Measurements from ENCODE around the gene ITGA11.

The ITGA11 gene

DNA sequence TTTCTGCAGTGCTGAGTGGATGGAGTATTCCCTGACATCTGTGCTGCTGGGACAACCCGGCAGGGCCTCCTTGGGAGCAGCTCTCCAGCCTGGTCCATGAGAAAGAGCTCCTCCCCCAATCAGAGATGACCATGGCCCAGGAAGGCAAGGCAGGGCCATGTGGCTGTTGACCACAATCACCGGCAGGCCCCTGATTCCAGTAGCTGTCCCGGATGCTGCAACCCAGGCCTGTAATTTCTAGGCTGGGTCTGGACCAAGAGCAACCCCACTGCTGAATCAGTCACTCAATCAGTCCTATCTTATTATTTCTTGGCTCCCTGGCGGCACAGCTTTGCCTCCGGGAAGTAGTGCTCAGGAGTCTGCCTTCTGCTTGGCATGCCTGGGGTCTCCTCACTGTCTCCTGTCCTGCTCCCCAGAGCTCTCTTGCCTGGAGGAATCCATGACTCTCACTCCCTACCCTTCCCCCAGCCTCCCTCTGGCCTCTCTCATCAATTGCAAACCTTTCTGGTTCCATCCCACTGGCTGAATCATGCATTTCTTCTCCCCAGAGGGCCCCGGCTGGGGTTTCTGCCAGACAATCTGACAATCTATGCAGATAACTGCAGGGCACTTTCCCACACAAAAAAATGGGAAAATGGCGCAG lies 32.6 kb upstream of the ITGA11 start:
- H3K36me3 ChIP-seq (ENCODE audit: insufficient read depth, insufficient read length, low read length), result no peaks in the 10 kb centered on the region
- TF ChIP-seq ZNF274 (IDR thresholded peaks at IDR 0.05; ENCODE audit: low read depth, low read length) (no peak), SUZ12 (IDR thresholded peaks at IDR 0.05; ENCODE audit: extremely low read depth, insufficient read depth, insufficient read length) (no peak), YY1 (IDR thresholded peaks at IDR 0.05; ENCODE audit: insufficient read depth, insufficient read length) (no peak)
- peaks cover 6% of the 10 kb centered on the region for H3K4me1 ChIP-seq (ENCODE audit: insufficient read depth, insufficient read length)
- H3K4me3 ChIP-seq (ENCODE audit: insufficient read length, low read depth), result no peak overlapping the region
- H3K9ac ChIP-seq (ENCODE audit: insufficient read length, low read depth), result no peak overlapping the region
- no peak for DNase-seq (ENCODE audit: low read depth, low spot score)
- peaks cover 11% of the 10 kb centered on the region; the same call in 1 of the 2 replicates for H3K9me3 ChIP-seq (ENCODE audit: insufficient read depth, low read length)
- no peaks in the 10 kb centered on the region for H3K27me3 ChIP-seq (ENCODE audit: insufficient read depth, insufficient read length)

DNA sequence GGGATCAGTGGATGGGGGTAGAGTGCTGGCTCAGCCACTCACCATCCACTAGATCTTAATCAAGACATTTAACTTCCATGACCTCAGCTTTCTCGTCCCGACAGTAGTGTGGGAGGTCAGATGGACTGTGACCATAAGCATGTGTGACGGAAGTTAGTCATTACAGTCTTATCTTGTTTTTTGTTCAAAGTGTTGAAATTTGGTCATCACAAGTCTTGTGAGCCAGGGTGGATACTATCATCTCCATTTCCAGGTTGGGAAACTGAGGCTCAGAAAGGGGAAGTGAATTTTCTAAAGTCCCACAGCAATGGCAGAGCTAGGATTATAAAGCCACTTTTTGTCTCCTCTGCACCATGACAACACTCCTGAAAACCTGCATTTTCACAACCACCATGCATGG lies 32.0 kb upstream of the ITGA11 start:
- Histone ChIP-seq H3K27me3 (ENCODE audit: insufficient read depth, insufficient read length) (no peaks in the 10 kb centered on the region), H3K4me3 (ENCODE audit: insufficient read length, low read depth) (no peak overlapping the region), H3K9ac (ENCODE audit: insufficient read length, low read depth) (no peak overlapping the region), H3K4me1 (ENCODE audit: insufficient read depth, insufficient read length) (peaks cover 6% of the 10 kb centered on the region), H3K9me3 (ENCODE audit: insufficient read depth, low read length) (peaks cover 11% of the 10 kb centered on the region; the same call in 1 of the 2 replicates), H3K36me3 (ENCODE audit: insufficient read depth, insufficient read length, low read length) (no peaks in the 10 kb centered on the region)
- DNase-seq (ENCODE audit: low read depth, low spot score), result no peak
- TF ChIP-seq SUZ12 (IDR thresholded peaks at IDR 0.05; ENCODE audit: extremely low read depth, insufficient read depth, insufficient read length) (no peak), ZNF274 (IDR thresholded peaks at IDR 0.05; ENCODE audit: low read depth, low read length) (no peak), YY1 (IDR thresholded peaks at IDR 0.05; ENCODE audit: insufficient read depth, insufficient read length) (no peak)

DNA sequence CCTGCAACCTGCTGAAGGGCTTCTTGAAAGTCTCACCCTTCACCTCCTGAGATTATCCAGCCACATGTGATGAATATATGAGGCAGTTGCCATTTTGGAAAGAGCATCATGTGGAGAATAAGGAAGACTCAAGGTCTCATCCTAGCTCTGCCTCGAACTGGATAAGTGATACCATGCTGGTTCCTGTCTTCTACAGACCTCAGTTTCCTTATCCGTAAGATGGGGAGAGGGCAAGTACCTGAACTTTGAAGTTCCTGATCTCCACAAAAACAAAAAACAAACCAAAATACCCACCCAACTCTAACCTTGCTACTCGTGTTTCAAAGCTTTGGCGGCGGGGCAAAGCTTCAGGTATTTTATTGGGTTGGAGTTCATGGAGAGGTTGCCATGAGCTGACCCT lies 31.5 kb upstream of the ITGA11 start:
- TF ChIP-seq YY1 (IDR thresholded peaks at IDR 0.05; ENCODE audit: insufficient read depth, insufficient read length), result no peak
- no peak for TF ChIP-seq ZNF274 (IDR thresholded peaks at IDR 0.05; ENCODE audit: low read depth, low read length)
- TF ChIP-seq SUZ12 (IDR thresholded peaks at IDR 0.05; ENCODE audit: extremely low read depth, insufficient read depth, insufficient read length), result no peak
- no peaks in the 10 kb centered on the region for H3K36me3 ChIP-seq (ENCODE audit: insufficient read depth, insufficient read length, low read length)

DNA sequence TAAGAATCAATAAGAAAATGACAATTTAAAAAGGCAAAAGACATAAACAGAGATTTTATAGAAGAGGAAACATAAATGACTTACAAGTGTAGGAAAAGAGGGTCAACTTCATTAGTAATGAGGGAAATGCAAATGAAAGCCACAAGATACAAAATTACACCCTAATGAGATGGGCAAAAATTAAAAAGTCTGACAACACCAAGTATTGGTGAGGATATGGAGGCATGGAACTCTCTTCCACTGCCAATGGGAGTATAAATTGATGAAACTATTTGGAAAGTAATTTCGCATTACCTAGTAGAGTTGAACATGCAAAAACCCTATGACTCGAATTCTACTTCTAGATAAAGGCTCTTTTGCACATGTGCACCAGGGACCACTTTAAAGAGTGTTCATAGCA lies 28.2 kb upstream of the ITGA11 start:
- H3K9me3 ChIP-seq (ENCODE audit: insufficient read depth, low read length), result peaks cover 5% of the 10 kb centered on the region; the same call in 1 of the 2 replicates
- TF ChIP-seq YY1 (IDR thresholded peaks at IDR 0.05; ENCODE audit: insufficient read depth, insufficient read length) (no peak), SUZ12 (IDR thresholded peaks at IDR 0.05; ENCODE audit: extremely low read depth, insufficient read depth, insufficient read length) (no peak), ZNF274 (IDR thresholded peaks at IDR 0.05; ENCODE audit: low read depth, low read length) (no peak)
- no peak for DNase-seq (ENCODE audit: low read depth, low spot score)
- no peaks in the 10 kb centered on the region for H3K36me3 ChIP-seq (ENCODE audit: insufficient read depth, insufficient read length, low read length)
- H3K4me3 ChIP-seq (ENCODE audit: insufficient read length, low read depth), result no peak overlapping the region
- no peaks in the 10 kb centered on the region for H3K27me3 ChIP-seq (ENCODE audit: insufficient read depth, insufficient read length)
- H3K4me1 ChIP-seq (ENCODE audit: insufficient read depth, insufficient read length), result peaks cover 5% of the 10 kb centered on the region
- H3K9ac ChIP-seq (ENCODE audit: insufficient read length, low read depth), result no peak overlapping the region

More for the DNA sequence above, 31.5 kb upstream of the ITGA11 start:
- Histone ChIP-seq H3K9ac (ENCODE audit: insufficient read length, low read depth) (no peak overlapping the region), H3K9me3 (ENCODE audit: insufficient read depth, low read length) (peaks cover 11% of the 10 kb centered on the region; the same call in 1 of the 2 replicates), H3K4me1 (ENCODE audit: insufficient read depth, insufficient read length) (peaks cover 6% of the 10 kb centered on the region), H3K4me3 (ENCODE audit: insufficient read length, low read depth) (no peak overlapping the region), H3K27me3 (ENCODE audit: insufficient read depth, insufficient read length) (no peaks in the 10 kb centered on the region)
- DNase-seq (ENCODE audit: low read depth, low spot score), result no peak

DNA sequence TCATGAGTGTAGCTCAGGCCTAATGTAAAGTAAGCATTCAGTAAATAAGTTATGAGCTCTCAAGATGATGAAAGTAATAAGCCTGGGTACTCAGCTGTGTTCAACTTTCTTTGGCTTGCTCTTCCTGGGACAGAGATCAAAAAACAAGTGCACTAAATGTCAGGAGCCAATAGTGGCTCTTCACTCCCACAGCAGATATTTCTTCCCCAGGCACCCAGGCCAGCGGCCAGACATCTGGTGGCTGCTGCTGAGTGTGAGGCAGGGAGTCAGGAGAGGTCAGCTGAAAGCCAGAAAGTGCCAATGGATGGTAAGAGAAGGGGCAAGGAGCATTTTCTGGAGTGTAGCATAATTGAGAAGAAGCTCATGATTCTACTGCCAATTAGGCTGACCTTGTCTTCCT lies 18.2 kb upstream of the ITGA11 start:
- H3K9ac ChIP-seq (ENCODE audit: insufficient read length, low read depth), result no peak overlapping the region
- no peak for DNase-seq (ENCODE audit: low read depth, low spot score)
- H3K4me1 ChIP-seq (ENCODE audit: insufficient read depth, insufficient read length), result no peaks in the 10 kb centered on the region
- H3K9me3 ChIP-seq (ENCODE audit: insufficient read depth, low read length), result no peaks in the 10 kb centered on the region
- TF ChIP-seq ZNF274 (IDR thresholded peaks at IDR 0.05; ENCODE audit: low read depth, low read length), result no peak
- no peak for TF ChIP-seq SUZ12 (IDR thresholded peaks at IDR 0.05; ENCODE audit: extremely low read depth, insufficient read depth, insufficient read length)
- no peak for TF ChIP-seq YY1 (IDR thresholded peaks at IDR 0.05; ENCODE audit: insufficient read depth, insufficient read length)
- no peaks in the 10 kb centered on the region for H3K27me3 ChIP-seq (ENCODE audit: insufficient read depth, insufficient read length)
- H3K36me3 ChIP-seq (ENCODE audit: insufficient read depth, insufficient read length, low read length), result no peaks in the 10 kb centered on the region
- no peak overlapping the region for H3K4me3 ChIP-seq (ENCODE audit: insufficient read length, low read depth)

DNA sequence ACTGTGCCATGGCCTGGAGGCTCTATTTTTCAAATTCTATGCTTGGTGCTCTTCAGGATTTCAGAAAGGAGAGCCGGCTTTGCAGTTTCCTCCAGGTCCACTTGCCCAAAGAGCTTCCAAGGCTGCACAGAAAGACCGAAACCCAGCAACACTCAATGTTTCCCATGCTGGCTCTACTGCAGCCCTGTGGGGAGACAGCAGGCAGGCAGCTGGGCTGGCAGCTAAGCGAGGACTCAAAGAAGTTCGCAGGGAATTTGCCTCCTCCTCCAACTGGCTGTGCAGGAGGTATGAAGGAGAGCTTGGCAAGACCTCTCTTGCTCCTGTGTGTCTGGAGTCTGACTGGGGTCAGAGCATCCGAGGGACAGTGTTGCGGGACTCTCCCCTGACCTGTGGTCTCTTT lies 17.4 kb upstream of the ITGA11 start:
- Histone ChIP-seq H3K9me3 (ENCODE audit: insufficient read depth, low read length) (no peaks in the 10 kb centered on the region), H3K4me3 (ENCODE audit: insufficient read length, low read depth) (no peak overlapping the region), H3K9ac (ENCODE audit: insufficient read length, low read depth) (no peak overlapping the region), H3K27me3 (ENCODE audit: insufficient read depth, insufficient read length) (no peaks in the 10 kb centered on the region), H3K36me3 (ENCODE audit: insufficient read depth, insufficient read length, low read length) (no peaks in the 10 kb centered on the region), H3K4me1 (ENCODE audit: insufficient read depth, insufficient read length) (no peaks in the 10 kb centered on the region)
- TF ChIP-seq SUZ12 (IDR thresholded peaks at IDR 0.05; ENCODE audit: extremely low read depth, insufficient read depth, insufficient read length), result no peak
- no peak for TF ChIP-seq YY1 (IDR thresholded peaks at IDR 0.05; ENCODE audit: insufficient read depth, insufficient read length)
- TF ChIP-seq ZNF274 (IDR thresholded peaks at IDR 0.05; ENCODE audit: low read depth, low read length), result no peak
- DNase-seq (ENCODE audit: low read depth, low spot score), result no peak

DNA sequence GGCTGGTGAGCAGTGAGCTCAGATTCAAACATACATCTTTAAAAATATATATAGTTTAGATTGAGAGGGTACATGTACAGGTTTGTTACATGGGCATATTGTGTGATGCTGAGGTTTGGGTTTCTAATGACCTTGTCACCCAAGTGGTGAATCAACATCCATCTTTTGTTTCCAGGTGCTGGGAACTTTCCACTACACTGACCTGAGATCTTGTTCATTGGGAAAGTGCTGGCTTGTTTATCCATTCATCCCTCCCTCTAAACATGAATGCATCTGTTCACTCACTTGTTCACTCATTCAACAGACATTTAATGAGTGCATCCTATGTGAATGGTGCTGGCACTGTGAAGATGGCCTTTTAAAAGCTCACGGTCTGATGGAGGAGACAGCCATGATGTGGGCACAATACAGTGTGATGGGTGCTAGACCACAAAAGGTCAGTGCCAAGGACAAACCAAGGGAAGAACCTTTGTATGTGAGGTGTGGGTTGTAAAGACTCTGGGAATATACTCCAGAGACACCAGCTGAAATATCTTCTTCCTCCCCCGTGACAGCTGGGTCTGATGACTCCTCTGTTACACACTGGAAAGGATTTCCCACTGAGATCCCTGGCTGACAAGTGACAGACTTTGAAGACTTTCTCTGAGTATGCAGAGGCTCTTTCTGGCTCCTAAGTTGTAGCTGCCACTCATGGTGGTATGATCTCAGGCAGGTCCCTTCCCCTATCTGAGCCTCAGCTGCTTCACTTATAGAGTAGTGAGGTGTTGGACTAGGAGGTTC lies 16.2 kb upstream of the ITGA11 start:
- TF ChIP-seq SUZ12 (IDR thresholded peaks at IDR 0.05; ENCODE audit: extremely low read depth, insufficient read depth, insufficient read length) (no peak), ZNF274 (IDR thresholded peaks at IDR 0.05; ENCODE audit: low read depth, low read length) (no peak), YY1 (IDR thresholded peaks at IDR 0.05; ENCODE audit: insufficient read depth, insufficient read length) (no peak)
- DNase-seq (ENCODE audit: low read depth, low spot score), result no peak
- Histone ChIP-seq H3K27me3 (ENCODE audit: insufficient read depth, insufficient read length) (no peaks in the 10 kb centered on the region), H3K4me3 (ENCODE audit: insufficient read length, low read depth) (no peak overlapping the region), H3K9me3 (ENCODE audit: insufficient read depth, low read length) (no peaks in the 10 kb centered on the region), H3K36me3 (ENCODE audit: insufficient read depth, insufficient read length, low read length) (no peaks in the 10 kb centered on the region), H3K4me1 (ENCODE audit: insufficient read depth, insufficient read length) (no peaks in the 10 kb centered on the region), H3K9ac (ENCODE audit: insufficient read length, low read depth) (no peak overlapping the region)
